HCT116 (cell line): ENCODE data around the gene DACT1. TPM values are rescaled to one million over a fixed set of nuclear protein-coding genes. Genes with fewer than 3 reads are reported as not detected.

ENCODE experiments used
- ATAC-seq: fragments of 200-7000 bp; cut with Tn5 transposase; 2 replicates; pipeline ENCODE4 v1.9.1; 2020; ENCODE audit warnings: mild to moderate bottlenecking, moderate library complexity
- BruUV-seq: library from RNA; stranded (reverse); fragments of 400-500 nt; replicated peaks from 2 replicates; lab custom pipeline; 2021; lab: Mats Ljungman, UMichigan
- CTCF ChIA-PET: fragments of 300-600 bp; sonication (Branson Sonifier 250); formaldehyde crosslinking; loops from one replicate; lab custom pipeline; 2021; ENCODE audit warnings: antibody characterized with exemption; lab: Charles Lee
- POLR2A ChIA-PET: fragments of 300-600, 350-600 bp; sonication (Branson Sonifier 250); formaldehyde crosslinking; loops from one replicate; lab custom pipeline; 2021; ENCODE audit warnings: antibody characterized with exemption; lab: Charles Lee
- RAD21 ChIA-PET, 2 experiments: fragments of 300-600 bp; sonication (Branson Sonifier 250); formaldehyde crosslinking; loops; one replicate each; lab custom pipeline; 2023; ENCODE audit warnings: low total read pairs in 2 of 2; ENCODE audit not compliant: uncharacterized antibody in 2 of 2, unreplicated experiment in 2 of 2, low non-redundant PET in 1 of 2; lab: Charles Lee
- DNase-seq: peaks from one replicate; pipeline ENCODE4 v3.0.0-alpha.2; 2010; ENCODE audit warnings: low read depth, low spot score
- H2AFZ ChIP-seq: fragments of 200-600 bp; shearing (Covaris generic), sonication (generic); 2 replicates; pipeline ENCODE4 v1.6.1; 2017; ENCODE audit warnings: low read depth, mixed run types, mixed read lengths, antibody characterized with exemption, low read length; ENCODE audit not compliant: poor library complexity, severe bottlenecking
- H3K27ac ChIP-seq: 2 replicates; pipeline ENCODE4 v1.5.1; 2012; ENCODE audit warnings: low read depth, low read length
- H3K27me3 ChIP-seq: fragments of 200-600 bp; sonication (generic); 2 replicates; pipeline ENCODE4 v1.6.1; 2016; ENCODE audit warnings: mixed run types, low read length, mixed read lengths; ENCODE audit not compliant: insufficient read depth
- H3K36me3 ChIP-seq, 2 experiments: fragments of 200-500 bp in 1 of 2; fragments of 200-600 bp in 1 of 2; sonication (Bioruptor generic) in 1 of 2; sonication (generic) in 1 of 2; 2 replicates each; pipeline versions ENCODE4 v1.5.1 to v1.6.1; 2014 to 2016; ENCODE audit warnings: low read length in 2 of 2, inconsistent platforms in 1 of 2, mixed read lengths in 1 of 2, mixed run types in 1 of 2; ENCODE audit not compliant: insufficient read depth in 2 of 2, control insufficient read depth in 1 of 2
- H3K4me1 ChIP-seq, 2 experiments: fragments of 200-600 bp in 1 of 2; sonication (generic) in 1 of 2; 2 replicates each; pipeline versions ENCODE4 v1.5.1 to v1.6.1; 2012 to 2017; ENCODE audit warnings: low read length in 2 of 2, inconsistent platforms in 1 of 2, mild to moderate bottlenecking in 1 of 2, mixed read lengths in 1 of 2, mixed run types in 1 of 2, moderate library complexity in 1 of 2; ENCODE audit not compliant: insufficient read depth in 2 of 2, control insufficient read depth in 1 of 2
- H3K4me2 ChIP-seq: fragments of 200-600 bp; sonication (generic); 2 replicates; pipeline ENCODE4 v1.6.1; 2017; ENCODE audit warnings: mixed run types, low read length, mixed read lengths
- H3K4me3 ChIP-seq, 2 experiments: fragments of 200-600 bp in 1 of 2; sonication (generic) in 1 of 2; replicated peaks in 1 of 2; 2 replicates each; pipeline ENCODE4 v1.5.1; 2011 to 2016; ENCODE audit warnings: low read length in 2 of 2, control low read depth in 1 of 2, low read depth in 1 of 2, mild to moderate bottlenecking in 1 of 2, mixed read lengths in 1 of 2, mixed run types in 1 of 2
- H3K79me2 ChIP-seq: fragments of 200-600 bp; sonication (generic); 2 replicates; pipeline ENCODE4 v1.6.1; 2017; ENCODE audit warnings: mild to moderate bottlenecking, mixed run types, low read length, moderate library complexity, mixed read lengths; ENCODE audit not compliant: insufficient read depth
- H3K9ac ChIP-seq: fragments of 200-600 bp; sonication (generic); 2 replicates; pipeline ENCODE4 v1.6.1; 2016; ENCODE audit warnings: low read length, mixed read lengths
- H3K9me2 ChIP-seq: fragments of 200-600 bp; sonication (generic), shearing (Covaris generic); 2 replicates; pipeline ENCODE4 v1.6.1; 2017; ENCODE audit warnings: mixed run types, mild to moderate bottlenecking, moderate library complexity; ENCODE audit not compliant: insufficient read depth
- H3K9me3 ChIP-seq, 2 experiments: fragments of 200-500 bp in 1 of 2; fragments of 200-600 bp in 1 of 2; sonication (Bioruptor generic) in 1 of 2; sonication (generic) in 1 of 2; 2 replicates each; pipeline ENCODE4 v1.6.1; 2014 to 2017; ENCODE audit warnings: low read length in 2 of 2, mixed read lengths in 2 of 2, inconsistent platforms in 1 of 2, low read depth in 1 of 2, mild to moderate bottlenecking in 1 of 2, mixed run types in 1 of 2, moderate library complexity in 1 of 2; ENCODE audit not compliant: control insufficient read depth in 1 of 2, insufficient read depth in 1 of 2
- H4K20me1 ChIP-seq: fragments of 200-600 bp; sonication (generic), shearing (Covaris generic); 2 replicates; pipeline ENCODE4 v1.6.1; 2017; ENCODE audit warnings: mixed run types, mild to moderate bottlenecking, moderate library complexity; ENCODE audit not compliant: insufficient read depth
- CBX3 ChIP-seq: IDR thresholded peaks from 2 replicates; pipeline ENCODE4 v1.6.1; 2012; ENCODE audit warnings: low read depth
- EGR1 ChIP-seq: IDR thresholded peaks from 2 replicates; pipeline ENCODE4 v1.6.1; 2012; ENCODE audit warnings: low read depth
- ELF1 ChIP-seq: IDR thresholded peaks from 2 replicates; pipeline ENCODE4 v1.6.1; 2012; ENCODE audit warnings: low read depth, borderline replicate concordance
- JUND ChIP-seq: IDR thresholded peaks from 2 replicates; pipeline ENCODE4 v1.6.1; 2012
- RAD21 ChIP-seq: IDR thresholded peaks from 2 replicates; pipeline ENCODE4 v1.6.1; 2012; ENCODE audit warnings: low read depth, mild to moderate bottlenecking
- SRF ChIP-seq: IDR thresholded peaks from 2 replicates; pipeline ENCODE4 v1.6.1; 2012; ENCODE audit warnings: low read depth
- ZFX ChIP-seq: fragments of 450-650 bp; IDR thresholded peaks from 2 replicates; pipeline ENCODE4 v1.6.1; 2017
- intact Hi-C: fragments of 100-400 bp; cut with micrococcal nuclease; formaldehyde crosslinking; loops from 2 replicates; pipeline ENCODE4 v1.10.0; 2022
- total RNA-seq: library from RNA; stranded (reverse); gene quantifications from one replicate; pipeline ENCODE4 v1.2.1, GENCODE V29; 2021; ENCODE audit not compliant: unreplicated experiment
- TF ChIP-seq, protein P1 (sequence below): IDR thresholded peaks from 2 replicates; pipeline ENCODE4 v1.6.1; 2012
- TF ChIP-seq, protein P2 (sequence below): IDR thresholded peaks from 2 replicates; pipeline ENCODE4 v1.6.1; 2011; ENCODE audit warnings: mild to moderate bottlenecking, low read length, moderate library complexity; ENCODE audit not compliant: insufficient replicate concordance; ENCODE audit errors: extremely low read depth

The DACT1 gene
- total RNA-seq, 1 experiment from 2014 or later = 1.6 TPM

DNA sequence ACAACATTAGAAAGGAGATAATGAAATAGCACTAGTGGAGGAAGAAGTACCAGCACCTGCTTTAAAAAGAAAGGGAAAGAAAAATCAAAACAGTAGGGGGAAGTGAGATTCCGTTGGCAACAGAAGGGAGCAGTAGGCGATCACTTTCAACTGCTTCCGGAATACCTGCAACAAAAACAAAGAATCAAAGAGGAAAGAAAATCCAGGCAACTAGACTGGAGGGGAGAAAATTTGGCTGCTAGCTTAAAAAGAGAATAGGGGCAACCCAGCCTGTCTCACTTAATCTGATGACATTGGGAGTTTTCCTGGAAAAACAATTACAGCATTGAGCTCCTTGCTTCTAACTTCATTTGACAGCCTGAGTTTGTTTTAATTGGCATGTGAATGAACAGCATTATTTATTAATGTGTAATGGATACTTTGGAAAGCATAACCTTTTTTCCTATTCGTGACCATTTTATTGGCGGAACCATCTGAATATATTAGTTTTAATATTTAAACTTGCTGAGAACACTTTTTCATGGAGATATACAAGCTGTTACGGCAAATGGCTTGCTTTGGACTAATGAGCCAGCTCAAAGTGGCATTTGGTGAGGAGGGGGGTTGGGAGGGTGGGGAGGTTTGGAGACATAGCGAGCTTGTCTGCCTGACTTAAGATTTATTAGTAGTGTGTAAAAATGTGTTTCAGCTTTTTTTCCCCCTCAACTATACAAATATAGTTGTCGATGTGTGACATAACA is 2.5 kb upstream of the DACT1 start:
- intact Hi-C loops = no loop called here
- Histone ChIP-seq H3K9me2 (no peaks in the 10 kb centered on the region), H3K27ac (no peak overlapping the region), H3K79me2 (no peaks in the 10 kb centered on the region), H3K9ac (no peak overlapping the region), H3K4me2 (no peak overlapping the region), H2AFZ (no peak overlapping the region), H3K36me3 (no peaks in the 10 kb centered on the region), H4K20me1 (no peaks in the 10 kb centered on the region), H3K4me1 (peaks cover 4 to 31% of the 10 kb centered on the region in 2 experiments; a peak in 3 of 4 replicates), H3K4me3 (no peak overlapping the region), H3K27me3 (peaks cover 3% of the 10 kb centered on the region; the same call in 1 of the 2 replicates), H3K9me3 (no peaks in the 10 kb centered on the region)
- BruUV-seq = no TSS peak
- no peak for DNase-seq
- CTCF ChIA-PET = interaction anchor here (4.0 kb wide), 1 partner anchor 134 kb away, joined by 18 read pairs; no protein-coding TSS in a partner anchor
- POLR2A ChIA-PET = no interaction called here
- ATAC-seq = no peak
- no peak for TF ChIP-seq ELF1
- TF ChIP-seq RAD21 = no peak
- TF ChIP-seq EGR1 = no peak
- no peak for TF ChIP-seq SRF
- TF ChIP-seq, protein P1, sequence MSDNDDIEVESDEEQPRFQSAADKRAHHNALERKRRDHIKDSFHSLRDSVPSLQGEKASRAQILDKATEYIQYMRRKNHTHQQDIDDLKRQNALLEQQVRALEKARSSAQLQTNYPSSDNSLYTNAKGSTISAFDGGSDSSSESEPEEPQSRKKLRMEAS = no peak
- no peak for TF ChIP-seq CBX3
- TF ChIP-seq JUND = no peak
- no peak for TF ChIP-seq ZFX
- TF ChIP-seq, protein P2, sequence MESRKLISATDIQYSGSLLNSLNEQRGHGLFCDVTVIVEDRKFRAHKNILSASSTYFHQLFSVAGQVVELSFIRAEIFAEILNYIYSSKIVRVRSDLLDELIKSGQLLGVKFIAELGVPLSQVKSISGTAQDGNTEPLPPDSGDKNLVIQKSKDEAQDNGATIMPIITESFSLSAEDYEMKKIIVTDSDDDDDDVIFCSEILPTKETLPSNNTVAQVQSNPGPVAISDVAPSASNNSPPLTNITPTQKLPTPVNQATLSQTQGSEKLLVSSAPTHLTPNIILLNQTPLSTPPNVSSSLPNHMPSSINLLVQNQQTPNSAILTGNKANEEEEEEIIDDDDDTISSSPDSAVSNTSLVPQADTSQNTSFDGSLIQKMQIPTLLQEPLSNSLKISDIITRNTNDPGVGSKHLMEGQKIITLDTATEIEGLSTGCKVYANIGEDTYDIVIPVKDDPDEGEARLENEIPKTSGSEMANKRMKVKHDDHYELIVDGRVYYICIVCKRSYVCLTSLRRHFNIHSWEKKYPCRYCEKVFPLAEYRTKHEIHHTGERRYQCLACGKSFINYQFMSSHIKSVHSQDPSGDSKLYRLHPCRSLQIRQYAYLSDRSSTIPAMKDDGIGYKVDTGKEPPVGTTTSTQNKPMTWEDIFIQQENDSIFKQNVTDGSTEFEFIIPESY = no peak
- RAD21 ChIA-PET = interaction anchor here in 1 of 2 experiments (0.8 kb wide), 1 partner anchor 129 kb away, joined by 4 read pairs; no protein-coding TSS in a partner anchor
